Left lung (tissue), 10 donors: ENCODE results near the gene C10orf90. TPM values are rescaled to one million over a fixed set of nuclear protein-coding genes. Genes with fewer than 3 reads are reported as not detected.
A peak's percentile ranks its signal among the peaks of the same experiment; 100 is the strongest.

Experiments
- ATAC-seq: fragments of 200-7000 bp; cut with Tn5 transposase; one replicate; pipeline ENCODE4 v1.9.1; 2020; ENCODE audit warnings: moderate library complexity
- DNase-seq, 4 donors: peaks; one replicate each; pipeline ENCODE4 v3.0.0-alpha.2; 2013 to 2020
- H3K27ac ChIP-seq, 2 donors: fragments of 200-600 bp; sonication (generic) in 1 of 2; one replicate each; pipeline versions ENCODE4 v1.5.0 to v1.8.0; 2020 to 2021
- H3K27me3 ChIP-seq, 2 donors: fragments of 200-600 bp; sonication (generic) in 1 of 2; one replicate each; pipeline versions ENCODE4 v1.5.0 to v1.8.0; 2020 to 2021
- H3K36me3 ChIP-seq, 2 donors: fragments of 200-600 bp; sonication (generic) in 1 of 2; one replicate each; pipeline versions ENCODE4 v1.5.0 to v1.8.0; 2020 to 2021
- H3K4me1 ChIP-seq, 2 donors: fragments of 200-600 bp; one replicate each; pipeline ENCODE4 v1.8.0; 2021
- H3K4me3 ChIP-seq, 2 donors: fragments of 200-600 bp; sonication (generic) in 1 of 2; one replicate each; pipeline versions ENCODE4 v1.5.0 to v1.8.0; 2020 to 2021; ENCODE audit warnings: mild to moderate bottlenecking in 1 of 2
- H3K9me3 ChIP-seq, 2 donors: fragments of 200-600 bp; sonication (generic) in 1 of 2; one replicate each; pipeline versions ENCODE4 v1.5.0 to v1.8.0; 2020 to 2021
- intact Hi-C, 2 donors: fragments of 100-400 bp; cut with DNase I; formaldehyde crosslinking; loops; one replicate each; pipeline versions ENCODE4 v1.11.2 to v1.14.2; 2022
- polyA plus RNA-seq, 6 donors: library from polyadenylated mRNA; unstranded; fragments of 120-200 nt; gene quantifications; one replicate each; pipeline ENCODE4 v1.2.1, GENCODE V29; 2013; ENCODE audit not compliant: insufficient read length in 6 of 6
- total RNA-seq, 2 donors: library from RNA; stranded (reverse); fragmentation: NEBNext Ultra II Directional; extraction: Animal tissue kit (Norgen Biotek cat#: 25700); gene quantifications; one replicate each; pipeline ENCODE4 v1.2.1, GENCODE V29; 2021
- TF ChIP-seq, protein P1 (sequence below), 2 donors: fragments of 200-600 bp; sonication (generic) in 1 of 2; IDR thresholded peaks; one replicate each; pipeline versions ENCODE4 v1.5.0 to v1.8.0; 2021; ENCODE audit warnings: antibody characterized with exemption in 2 of 2
- donor health status: DM: no; HTN: yes; CAD: no.
- donor health status: DM: no; HTN: no; CAD: no.

C10orf90 gene
- total and polyA plus RNA-seq, 8 donors = 12.6 to 29.8 (median 20.5) TPM; not detected in 2

DNA sequence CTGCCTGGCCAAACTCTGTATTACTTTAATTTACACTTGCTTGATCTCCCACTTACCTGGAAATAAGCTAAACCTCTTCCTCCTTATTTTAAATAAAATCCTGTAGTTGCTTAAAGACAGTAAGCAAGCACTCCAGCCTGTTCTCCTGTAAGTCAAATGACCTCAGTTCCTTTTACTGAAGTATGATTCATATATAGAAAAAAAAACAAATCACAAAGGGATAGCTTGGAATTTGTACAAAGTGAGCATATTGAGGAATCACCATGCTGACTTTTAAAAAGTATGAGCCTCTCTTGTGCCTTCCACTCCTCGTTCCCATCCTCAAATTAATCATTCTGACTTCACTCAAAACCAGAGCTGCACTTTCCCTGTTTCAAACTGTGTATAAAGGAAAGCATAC lies 52.0 kb downstream of the C10orf90 start:
- TF ChIP-seq, protein P1, sequence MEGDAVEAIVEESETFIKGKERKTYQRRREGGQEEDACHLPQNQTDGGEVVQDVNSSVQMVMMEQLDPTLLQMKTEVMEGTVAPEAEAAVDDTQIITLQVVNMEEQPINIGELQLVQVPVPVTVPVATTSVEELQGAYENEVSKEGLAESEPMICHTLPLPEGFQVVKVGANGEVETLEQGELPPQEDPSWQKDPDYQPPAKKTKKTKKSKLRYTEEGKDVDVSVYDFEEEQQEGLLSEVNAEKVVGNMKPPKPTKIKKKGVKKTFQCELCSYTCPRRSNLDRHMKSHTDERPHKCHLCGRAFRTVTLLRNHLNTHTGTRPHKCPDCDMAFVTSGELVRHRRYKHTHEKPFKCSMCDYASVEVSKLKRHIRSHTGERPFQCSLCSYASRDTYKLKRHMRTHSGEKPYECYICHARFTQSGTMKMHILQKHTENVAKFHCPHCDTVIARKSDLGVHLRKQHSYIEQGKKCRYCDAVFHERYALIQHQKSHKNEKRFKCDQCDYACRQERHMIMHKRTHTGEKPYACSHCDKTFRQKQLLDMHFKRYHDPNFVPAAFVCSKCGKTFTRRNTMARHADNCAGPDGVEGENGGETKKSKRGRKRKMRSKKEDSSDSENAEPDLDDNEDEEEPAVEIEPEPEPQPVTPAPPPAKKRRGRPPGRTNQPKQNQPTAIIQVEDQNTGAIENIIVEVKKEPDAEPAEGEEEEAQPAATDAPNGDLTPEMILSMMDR (IDR thresholded peaks at IDR 0.05) = no peak
- Histone ChIP-seq H3K4me3 (no peak overlapping the region), H3K9me3 (no peaks in the 10 kb centered on the region), H3K27me3 (peaks cover 0 to 8% of the 10 kb centered on the region in 2 donors), H3K27ac (no peak overlapping the region), H3K4me1 (no peaks in the 10 kb centered on the region), H3K36me3 (no peaks in the 10 kb centered on the region)
- intact Hi-C loops = no loop called here
- no peak for DNase-seq
- no peak for ATAC-seq

DNA sequence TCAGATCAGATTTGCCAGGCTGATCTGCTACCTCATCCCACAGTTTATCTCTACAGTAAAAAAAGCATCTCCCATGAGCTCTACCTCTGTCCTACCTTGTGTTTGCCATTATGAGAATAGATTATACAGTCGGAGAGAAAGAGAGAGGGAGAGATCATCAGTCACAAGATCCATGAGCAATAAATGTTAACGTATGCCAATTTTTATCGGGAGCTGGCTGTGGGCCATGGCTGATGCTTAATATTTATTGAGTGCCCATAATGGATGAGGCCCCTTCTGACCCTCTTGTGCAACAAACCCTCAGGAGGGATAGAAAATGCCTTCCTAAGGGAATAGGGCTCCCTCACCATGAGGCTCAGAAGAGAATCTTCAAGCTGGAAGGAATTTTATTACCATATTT lies 52.8 kb downstream of the C10orf90 start:
- H3K9me3 ChIP-seq = no peaks in the 10 kb centered on the region
- intact Hi-C loops = no loop called here
- H3K4me1 ChIP-seq = no peaks in the 10 kb centered on the region
- no peak overlapping the region for H3K4me3 ChIP-seq
- no peak overlapping the region for H3K27ac ChIP-seq
- no peaks in the 10 kb centered on the region for H3K36me3 ChIP-seq
- ATAC-seq (no peak), DNase-seq (no peak)
- TF ChIP-seq, protein P1 (IDR thresholded peaks at IDR 0.05) = no peak
- H3K27me3 ChIP-seq = peaks cover 0 to under 1% of the 10 kb centered on the region in 2 donors

DNA sequence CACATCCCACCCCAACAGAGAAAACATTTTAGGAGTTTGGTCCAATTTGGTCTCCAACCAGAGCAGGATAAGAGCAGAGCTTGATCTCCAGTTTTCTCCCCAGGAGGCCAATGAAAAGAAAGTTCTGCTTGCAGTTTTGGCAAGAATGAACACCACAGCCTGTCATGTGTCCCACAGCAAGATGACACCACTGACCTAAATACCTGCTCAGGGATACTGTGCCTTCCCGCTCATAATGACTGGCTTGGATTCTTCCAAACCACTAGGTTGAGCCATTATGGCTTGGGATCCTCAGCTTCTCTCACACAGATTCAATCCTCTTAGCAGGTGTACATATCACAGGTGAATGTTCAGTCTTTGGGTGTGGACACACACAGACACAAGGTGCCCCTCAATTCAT lies 53.3 kb downstream of the C10orf90 start:
- TF ChIP-seq, protein P1 (IDR thresholded peaks at IDR 0.05) = no peak
- no peaks in the 10 kb centered on the region for H3K4me1 ChIP-seq
- intact Hi-C loops = no loop called here
- H3K36me3 ChIP-seq = no peaks in the 10 kb centered on the region
- H3K27ac ChIP-seq = no peak overlapping the region
- no peak for DNase-seq
- H3K27me3 ChIP-seq = no peaks in the 10 kb centered on the region
- H3K9me3 ChIP-seq = no peaks in the 10 kb centered on the region
- no peak for ATAC-seq
- no peak overlapping the region for H3K4me3 ChIP-seq

DNA sequence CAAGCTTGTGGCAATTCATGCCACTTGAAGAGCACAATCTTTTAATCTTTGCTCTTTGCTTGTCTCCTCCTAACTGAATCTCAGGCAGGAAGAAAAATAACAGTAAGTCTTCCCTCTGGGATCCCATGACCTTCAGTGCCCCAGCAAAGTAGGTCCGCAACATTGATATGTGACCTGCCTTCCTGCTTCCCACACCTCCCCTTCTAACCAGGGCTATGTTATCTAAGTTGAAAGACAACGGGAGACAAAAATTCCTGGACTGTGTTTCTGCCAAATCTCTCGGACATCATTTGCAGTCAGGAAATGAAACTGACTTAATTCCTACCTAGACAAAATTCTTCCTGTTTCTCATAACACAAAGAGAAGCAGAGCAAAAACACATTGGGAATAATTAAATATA lies 53.8 kb downstream of the C10orf90 start:
- no peak overlapping the region for H3K4me3 ChIP-seq
- no peaks in the 10 kb centered on the region for H3K36me3 ChIP-seq
- DNase-seq (no peak), ATAC-seq (no peak)
- H3K27ac ChIP-seq = no peak overlapping the region
- H3K9me3 ChIP-seq = no peaks in the 10 kb centered on the region
- no peaks in the 10 kb centered on the region for H3K4me1 ChIP-seq
- H3K27me3 ChIP-seq = no peaks in the 10 kb centered on the region
- intact Hi-C loops = no loop called here
- TF ChIP-seq, protein P1 (IDR thresholded peaks at IDR 0.05) = no peak

DNA sequence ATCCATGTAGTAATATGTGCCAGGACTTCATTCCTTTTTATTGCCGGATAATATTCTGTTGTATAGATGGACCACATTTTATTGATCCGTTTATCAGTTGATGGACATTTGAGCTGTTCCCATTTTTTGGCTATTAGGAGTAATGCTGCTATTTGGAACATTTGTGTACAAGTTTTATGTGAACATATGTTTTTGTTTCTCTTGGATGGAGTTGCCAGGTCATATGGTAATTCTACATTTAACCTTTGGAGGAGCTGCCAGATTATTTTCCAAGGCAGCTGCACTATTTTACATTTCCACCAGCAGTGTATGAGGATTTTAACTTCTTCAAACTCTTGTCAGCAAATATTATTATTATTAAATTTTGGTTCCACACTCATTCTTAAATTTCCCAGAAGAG lies 59.2 kb downstream of the C10orf90 start:
- Histone ChIP-seq H3K27ac (no peak overlapping the region), H3K27me3 (no peaks in the 10 kb centered on the region), H3K4me3 (no peak overlapping the region), H3K36me3 (no peaks in the 10 kb centered on the region), H3K4me1 (no peaks in the 10 kb centered on the region), H3K9me3 (no peaks in the 10 kb centered on the region)
- TF ChIP-seq, protein P1 (IDR thresholded peaks at IDR 0.05) = no peak
- DNase-seq (peak in 2 of 4 donors; percentile 6 to 26), ATAC-seq (no peak)
- intact Hi-C loops = no loop called here
